Panc1 (cell line): ENCODE results near the gene NAA80. TPM values are rescaled to one million over a fixed set of nuclear protein-coding genes. Genes with fewer than 3 reads are reported as not detected.

ENCODE experiments used
- ATAC-seq: fragments of 200-7000 bp; cut with Tn5 transposase; 2 replicates; pipeline ENCODE4 v1.9.1; 2020; ENCODE audit warnings: mild to moderate bottlenecking, moderate library complexity
- BruUV-seq: library from RNA; stranded (reverse); fragments of 400-500 nt; replicated peaks from 2 replicates; lab custom pipeline; 2021; lab: Mats Ljungman, UMichigan
- CTCF ChIA-PET: fragments of 300-600 bp; sonication (Branson Sonifier 250); formaldehyde crosslinking; loops from one replicate; lab custom pipeline; 2022; ENCODE audit warnings: antibody characterized with exemption; lab: Charles Lee
- POLR2A ChIA-PET: fragments of 300-600 bp; sonication (Branson Sonifier 250); formaldehyde crosslinking; loops from one replicate; lab custom pipeline; 2022; ENCODE audit warnings: antibody characterized with exemption; lab: Charles Lee
- DNase-seq: peaks from one replicate; pipeline ENCODE4 v3.0.0-alpha.2; 2010; ENCODE audit warnings: low read depth, low spot score
- H3K27ac ChIP-seq: 2 replicates; pipeline ENCODE4 v1.5.1; 2011; ENCODE audit warnings: mild to moderate bottlenecking, low read length, inconsistent platforms
- H3K27me3 ChIP-seq: fragments of 200-500 bp; sonication (Bioruptor generic); 2 replicates; pipeline ENCODE4 v1.6.0; 2014; ENCODE audit warnings: low read length, inconsistent platforms; ENCODE audit not compliant: control insufficient read depth, insufficient read depth
- H3K36me3 ChIP-seq: fragments of 200-500 bp; sonication (Bioruptor generic); 2 replicates; pipeline ENCODE4 v1.5.1; 2014; ENCODE audit warnings: inconsistent platforms, mild to moderate bottlenecking, low read length, moderate library complexity; ENCODE audit not compliant: control insufficient read depth, insufficient read depth
- H3K4me1 ChIP-seq: 2 replicates; pipeline ENCODE4 v1.5.1; 2011; ENCODE audit warnings: inconsistent platforms, mild to moderate bottlenecking, low read length, moderate library complexity; ENCODE audit not compliant: control insufficient read depth, insufficient read depth
- H3K4me3 ChIP-seq, 2 experiments: 2 replicates each; pipeline ENCODE4 v1.5.1; 2011 to 2012; ENCODE audit warnings: low read depth in 2 of 2, low read length in 2 of 2, mild to moderate bottlenecking in 2 of 2, inconsistent platforms in 1 of 2, moderate library complexity in 1 of 2
- H3K9me3 ChIP-seq: fragments of 200-500 bp; sonication (Bioruptor generic); 2 replicates; pipeline ENCODE4 v1.5.1; 2014; ENCODE audit warnings: low read depth, mild to moderate bottlenecking, inconsistent platforms, low read length, moderate library complexity; ENCODE audit not compliant: control insufficient read depth, insufficient read depth
- CTCF ChIP-seq: fragments of 450-650 bp; IDR thresholded peaks from 2 replicates; pipeline ENCODE4 v1.5.1; 2017; ENCODE audit warnings: mild to moderate bottlenecking
- POLR2AphosphoS5 ChIP-seq: IDR thresholded peaks from 2 replicates; pipeline ENCODE4 v1.6.1; 2012; ENCODE audit warnings: mild to moderate bottlenecking, low read depth, low read length, moderate library complexity
- REST ChIP-seq, 2 experiments: IDR thresholded peaks; 2 replicates each; pipeline ENCODE4 v1.6.1; 2011 to 2012; ENCODE audit warnings: low read depth in 2 of 2, control low read depth in 1 of 2, low read length in 1 of 2, mild to moderate bottlenecking in 1 of 2, moderate library complexity in 1 of 2; ENCODE audit not compliant: insufficient read depth in 1 of 2
- SIN3A ChIP-seq: IDR thresholded peaks from 2 replicates; pipeline ENCODE4 v1.6.1; 2012; ENCODE audit warnings: low read depth, mild to moderate bottlenecking, low read length, moderate library complexity, borderline replicate concordance; ENCODE audit not compliant: insufficient read depth
- TCF7L2 ChIP-seq: IDR thresholded peaks from 2 replicates; pipeline ENCODE4 v1.6.1; 2011; ENCODE audit warnings: mild to moderate bottlenecking, low read depth, low read length, inconsistent platforms
- in situ Hi-C: cut with HindIII; loops from 2 replicates; pipeline ENCODE4 v1.10.0; 2016; ENCODE audit warnings: low sequenced_read_pairs, low pct_unique_long_range_greater_than_20kb
- intact Hi-C: fragments of 100-400 bp; cut with micrococcal nuclease; formaldehyde crosslinking; loops from one replicate; pipeline ENCODE4 v1.10.0; 2022; ENCODE audit not compliant: unreplicated experiment
- total RNA-seq: library from RNA; stranded (reverse); gene quantifications from one replicate; pipeline ENCODE4 v1.2.1, GENCODE V29; 2021; ENCODE audit not compliant: unreplicated experiment

NAA80 gene
- total RNA-seq, 1 experiment from 2014 or later, result 7.2 TPM

GRCh38 chr3:50250514-50250913 is 48.7 kb downstream of the NAA80 start:
- H3K27me3 ChIP-seq, result no peaks in the 10 kb centered on the region
- TF ChIP-seq TCF7L2 (no peak), POLR2AphosphoS5 (no peak), REST (IDR thresholded peaks at IDR 0.05; ENCODE audit: insufficient read depth in 1 of 2, low read depth in 2 of 2, low read length in 1 of 2) (no peak), SIN3A (no peak), CTCF (no peak)
- no peak overlapping the region for H3K4me3 ChIP-seq
- no peaks in the 10 kb centered on the region for H3K9me3 ChIP-seq
- H3K4me1 ChIP-seq, result peaks cover 26% of the 10 kb centered on the region
- no peaks in the 10 kb centered on the region for H3K36me3 ChIP-seq
- ChIA-PET CTCF (interaction anchor here (0.6 kb wide), 1 partner anchor 26 kb away, joined by 3 read pairs; no protein-coding TSS in a partner anchor), POLR2A (no interaction called here)
- DNase-seq (no peak), ATAC-seq (no peak)
- BruUV-seq, result no TSS peak
- intact Hi-C loops, result no loop called here
- in situ Hi-C loops, result no loop called here
- H3K27ac ChIP-seq, result no peak overlapping the region

- ChIA-PET POLR2A (no interaction called here), CTCF (no interaction called here)
- Histone ChIP-seq H3K27me3 (no peaks in the 10 kb centered on the region), H3K27ac (no peak overlapping the region), H3K9me3 (no peaks in the 10 kb centered on the region), H3K4me1 (peaks cover 32% of the 10 kb centered on the region), H3K36me3 (no peaks in the 10 kb centered on the region), H3K4me3 (no peak overlapping the region)
- intact Hi-C loops, result no loop called here
- DNase-seq (no peak), ATAC-seq (no peak)
- TF ChIP-seq TCF7L2 (no peak), SIN3A (no peak), POLR2AphosphoS5 (no peak), CTCF (no peak), REST (IDR thresholded peaks at IDR 0.05; ENCODE audit: insufficient read depth in 1 of 2, low read depth in 2 of 2, low read length in 1 of 2) (no peak)
- BruUV-seq, result no TSS peak
- in situ Hi-C loops, result no loop called here
Measured at GRCh38 chr3:50249457-50249856, 49.7 kb downstream of the NAA80 start.
